K562 (cell line): ENCODE results near the gene HMGXB3. TPM values are rescaled to one million over a fixed set of nuclear protein-coding genes. Genes with fewer than 3 reads are reported as not detected.

Experiments
- polyA plus RNA-seq, 8 experiments: library from polyadenylated mRNA; depleted of rRNA in 4 of 8; stranded (reverse) in 5 of 8; unstranded in 3 of 8; fragments of >200 nt; fragmentation: Nextera tagmentation in 2 of 8; fragmentation: Illumina TruSeq in 1 of 8; extraction: Ambion mirVana in 2 of 8; extraction: Trizol in 1 of 8; gene quantifications; 2 replicates each; pipeline versions ENCODE4 v1.2.1 to v1.2.3, GENCODE V29; 2011 to 2014; ENCODE audit warnings: inconsistent platforms in 1 of 8, missing spikeins in 1 of 8
- total RNA-seq, 7 experiments: library from RNA; depleted of rRNA in 6 of 7; stranded (reverse); fragments of >200 nt in 6 of 7; fragmentation: Illumina TruSeq in 2 of 7; extraction: Trizol in 2 of 7; gene quantifications; 2 replicates each; pipeline versions ENCODE4 v1.2.1 to v1.2.3, GENCODE V29; 2011 to 2021; ENCODE audit warnings: low replicate concordance in 1 of 7
- TF ChIP-seq, protein P1 (sequence below), 2 experiments: fragments of 450-650 bp; IDR thresholded peaks; 2 replicates each; pipeline ENCODE4 v1.6.1; 2016; ENCODE audit warnings: mild to moderate bottlenecking in 2 of 2, borderline replicate concordance in 1 of 2, low read depth in 1 of 2, moderate library complexity in 1 of 2
- TF ChIP-seq, protein P2 (sequence below): IDR thresholded peaks from 2 replicates; pipeline ENCODE4 v1.6.1; 2014; ENCODE audit warnings: antibody characterized with exemption
- TF ChIP-seq, protein P3 (sequence below): conservative IDR thresholded peaks from 2 replicates; pipeline ENCODE4 v1.6.1; 2011; ENCODE audit warnings: low read depth, mild to moderate bottlenecking, low read length; ENCODE audit not compliant: control insufficient read depth

HMGXB3 gene
- total and polyA plus RNA-seq, 9 of the 15 experiments (the other 6 are each of a cell fraction or from before 2014, with no cell fraction given): 1.8 to 44.1 (median 32.2) TPM

DNA sequence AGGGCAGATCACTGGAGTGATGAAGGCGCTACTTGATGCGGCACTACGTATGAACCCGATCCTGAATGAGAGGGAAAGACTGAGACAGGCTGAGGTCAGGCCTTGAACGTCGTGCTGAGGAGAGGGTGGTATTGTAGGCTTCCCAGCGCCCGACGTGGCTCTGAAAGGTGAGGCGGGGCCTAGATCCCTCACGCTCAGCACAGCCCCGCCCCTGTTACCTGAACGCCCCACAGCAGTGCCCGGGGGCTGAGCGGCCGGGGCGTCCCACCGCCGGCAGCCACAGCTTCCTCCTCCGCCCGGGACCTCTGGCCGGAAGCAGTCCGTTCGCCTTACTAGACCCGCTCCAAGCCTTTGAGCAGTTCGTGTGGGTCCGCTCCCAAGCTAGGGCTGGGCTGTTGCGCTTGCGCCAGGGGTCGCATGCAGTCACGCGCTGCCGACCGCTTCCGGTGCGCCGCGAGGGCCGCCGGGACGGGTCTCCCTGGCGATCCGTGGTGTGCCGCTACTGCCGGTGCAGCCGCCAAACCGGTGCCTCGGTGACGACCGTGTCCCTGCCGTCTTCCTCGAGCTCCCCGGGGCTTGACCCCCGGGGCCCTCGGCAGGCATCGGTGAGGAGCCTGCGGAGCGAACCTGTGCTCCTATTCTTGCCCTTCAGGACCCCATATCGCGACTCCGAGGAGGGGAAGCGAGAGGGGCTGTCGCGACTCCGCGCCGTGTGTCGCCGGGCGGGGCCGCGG lies at the start of gene HMGXB3, which contains the start of gene TIGD6 (continued):
- TF ChIP-seq, protein P1, sequence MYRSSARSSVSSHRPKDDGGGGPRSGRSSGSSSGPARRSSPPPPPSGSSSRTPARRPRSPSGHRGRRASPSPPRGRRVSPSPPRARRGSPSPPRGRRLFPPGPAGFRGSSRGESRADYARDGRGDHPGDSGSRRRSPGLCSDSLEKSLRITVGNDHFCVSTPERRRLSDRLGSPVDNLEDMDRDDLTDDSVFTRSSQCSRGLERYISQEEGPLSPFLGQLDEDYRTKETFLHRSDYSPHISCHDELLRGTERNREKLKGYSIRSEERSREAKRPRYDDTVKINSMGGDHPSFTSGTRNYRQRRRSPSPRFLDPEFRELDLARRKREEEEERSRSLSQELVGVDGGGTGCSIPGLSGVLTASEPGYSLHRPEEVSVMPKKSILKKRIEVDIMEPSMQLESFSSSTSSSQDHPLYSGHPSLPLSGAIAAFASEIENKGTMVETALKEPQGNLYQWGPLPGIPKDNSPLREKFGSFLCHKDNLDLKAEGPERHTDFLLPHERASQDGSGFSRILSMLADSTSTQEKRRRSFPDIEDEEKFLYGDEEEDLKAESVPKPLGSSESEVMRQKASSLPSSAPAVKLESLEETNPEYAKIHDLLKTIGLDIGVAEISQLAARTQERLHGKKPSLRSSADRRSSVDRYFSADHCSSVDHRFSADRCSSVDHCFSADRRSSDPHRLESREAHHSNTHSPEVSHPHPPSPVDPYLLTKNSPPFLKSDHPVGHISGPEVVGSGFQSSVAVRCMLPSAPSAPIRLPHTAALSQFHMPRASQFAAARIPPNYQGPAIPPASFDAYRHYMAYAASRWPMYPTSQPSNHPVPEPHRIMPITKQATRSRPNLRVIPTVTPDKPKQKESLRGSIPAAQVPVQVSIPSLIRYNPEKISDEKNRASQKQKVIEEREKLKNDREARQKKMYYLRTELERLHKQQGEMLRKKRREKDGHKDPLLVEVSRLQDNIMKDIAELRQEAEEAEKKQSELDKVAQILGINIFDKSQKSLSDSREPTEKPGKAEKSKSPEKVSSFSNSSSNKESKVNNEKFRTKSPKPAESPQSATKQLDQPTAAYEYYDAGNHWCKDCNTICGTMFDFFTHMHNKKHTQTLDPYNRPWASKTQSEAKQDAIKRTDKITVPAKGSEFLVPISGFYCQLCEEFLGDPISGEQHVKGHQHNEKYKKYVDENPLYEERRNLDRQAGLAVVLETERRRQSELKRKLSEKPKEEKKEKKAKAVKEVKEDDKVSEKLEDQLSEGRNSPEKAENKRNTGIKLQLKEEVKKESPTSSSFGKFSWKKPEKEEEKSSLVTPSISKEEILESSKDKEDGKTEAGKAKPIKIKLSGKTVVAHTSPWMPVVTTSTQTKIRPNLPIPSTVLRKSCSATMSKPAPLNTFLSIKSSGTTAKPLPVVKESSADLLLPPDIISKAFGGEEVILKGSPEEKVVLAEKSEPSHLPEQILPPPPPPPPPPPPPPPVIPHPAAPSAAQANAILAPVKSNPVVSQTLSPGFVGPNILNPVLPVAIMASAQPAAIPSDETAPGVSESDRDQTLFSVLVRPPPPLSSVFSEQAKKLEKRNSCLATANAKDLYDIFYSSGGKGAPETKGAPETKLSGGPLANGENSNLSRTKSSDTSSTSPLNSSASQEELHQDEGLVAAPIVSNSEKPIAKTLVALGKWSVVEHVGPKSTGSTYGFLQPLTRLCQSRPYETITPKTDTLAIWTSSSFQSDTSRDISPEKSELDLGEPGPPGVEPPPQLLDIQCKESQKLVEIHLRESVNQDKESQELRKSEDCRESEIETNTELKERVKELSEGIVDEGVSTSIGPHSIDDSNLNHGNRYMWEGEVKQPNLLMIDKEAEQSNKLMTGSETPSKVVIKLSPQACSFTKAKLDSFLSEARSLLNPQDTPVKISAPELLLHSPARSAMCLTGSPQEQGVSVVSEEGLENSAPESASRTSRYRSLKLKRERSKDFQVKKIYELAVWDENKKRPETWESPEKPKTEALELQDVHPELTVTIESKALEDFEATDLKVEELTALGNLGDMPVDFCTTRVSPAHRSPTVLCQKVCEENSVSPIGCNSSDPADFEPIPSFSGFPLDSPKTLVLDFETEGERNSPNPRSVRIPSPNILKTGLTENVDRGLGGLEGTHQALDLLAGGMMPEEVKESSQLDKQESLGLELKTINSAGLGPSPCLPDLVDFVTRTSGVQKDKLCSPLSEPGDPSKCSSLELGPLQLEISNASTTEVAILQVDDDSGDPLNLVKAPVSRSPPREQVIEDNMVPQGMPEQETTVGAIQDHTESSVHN (IDR thresholded peaks at IDR 0.05; ENCODE audit: borderline replicate concordance in 1 of 2, low read depth in 1 of 2): no peak
- TF ChIP-seq, protein P2, sequence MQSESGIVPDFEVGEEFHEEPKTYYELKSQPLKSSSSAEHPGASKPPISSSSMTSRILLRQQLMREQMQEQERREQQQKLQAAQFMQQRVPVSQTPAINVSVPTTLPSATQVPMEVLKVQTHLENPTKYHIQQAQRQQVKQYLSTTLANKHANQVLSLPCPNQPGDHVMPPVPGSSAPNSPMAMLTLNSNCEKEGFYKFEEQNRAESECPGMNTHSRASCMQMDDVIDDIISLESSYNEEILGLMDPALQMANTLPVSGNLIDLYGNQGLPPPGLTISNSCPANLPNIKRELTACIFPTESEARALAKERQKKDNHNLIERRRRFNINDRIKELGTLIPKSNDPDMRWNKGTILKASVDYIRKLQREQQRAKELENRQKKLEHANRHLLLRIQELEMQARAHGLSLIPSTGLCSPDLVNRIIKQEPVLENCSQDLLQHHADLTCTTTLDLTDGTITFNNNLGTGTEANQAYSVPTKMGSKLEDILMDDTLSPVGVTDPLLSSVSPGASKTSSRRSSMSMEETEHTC: peak; percentile 99
- TF ChIP-seq, protein P3, sequence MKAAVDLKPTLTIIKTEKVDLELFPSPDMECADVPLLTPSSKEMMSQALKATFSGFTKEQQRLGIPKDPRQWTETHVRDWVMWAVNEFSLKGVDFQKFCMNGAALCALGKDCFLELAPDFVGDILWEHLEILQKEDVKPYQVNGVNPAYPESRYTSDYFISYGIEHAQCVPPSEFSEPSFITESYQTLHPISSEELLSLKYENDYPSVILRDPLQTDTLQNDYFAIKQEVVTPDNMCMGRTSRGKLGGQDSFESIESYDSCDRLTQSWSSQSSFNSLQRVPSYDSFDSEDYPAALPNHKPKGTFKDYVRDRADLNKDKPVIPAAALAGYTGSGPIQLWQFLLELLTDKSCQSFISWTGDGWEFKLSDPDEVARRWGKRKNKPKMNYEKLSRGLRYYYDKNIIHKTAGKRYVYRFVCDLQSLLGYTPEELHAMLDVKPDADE: peak; percentile 84
